Sigmoid colon (tissue), 3 donors: ENCODE measurements around the gene FRS3.

Experiments used
- POLR2A ChIP-seq, 2 donors: fragments of 450-650 bp; IDR thresholded peaks; one replicate each; pipeline ENCODE4 v1.6.1; 2016; ENCODE audit warnings: antibody characterized with exemption in 2 of 2, mild to moderate bottlenecking in 2 of 2, moderate library complexity in 2 of 2
- TF ChIP-seq, protein P1 (sequence below), 4 experiments: fragments of 450-650 bp in 3 of 4; fragments of 200-600 bp in 1 of 4; IDR thresholded peaks; one replicate each; pipeline ENCODE4 v1.5.1; 2016 to 2019; ENCODE audit warnings: antibody characterized with exemption in 4 of 4, mild to moderate bottlenecking in 3 of 4, moderate library complexity in 2 of 4

DNA sequence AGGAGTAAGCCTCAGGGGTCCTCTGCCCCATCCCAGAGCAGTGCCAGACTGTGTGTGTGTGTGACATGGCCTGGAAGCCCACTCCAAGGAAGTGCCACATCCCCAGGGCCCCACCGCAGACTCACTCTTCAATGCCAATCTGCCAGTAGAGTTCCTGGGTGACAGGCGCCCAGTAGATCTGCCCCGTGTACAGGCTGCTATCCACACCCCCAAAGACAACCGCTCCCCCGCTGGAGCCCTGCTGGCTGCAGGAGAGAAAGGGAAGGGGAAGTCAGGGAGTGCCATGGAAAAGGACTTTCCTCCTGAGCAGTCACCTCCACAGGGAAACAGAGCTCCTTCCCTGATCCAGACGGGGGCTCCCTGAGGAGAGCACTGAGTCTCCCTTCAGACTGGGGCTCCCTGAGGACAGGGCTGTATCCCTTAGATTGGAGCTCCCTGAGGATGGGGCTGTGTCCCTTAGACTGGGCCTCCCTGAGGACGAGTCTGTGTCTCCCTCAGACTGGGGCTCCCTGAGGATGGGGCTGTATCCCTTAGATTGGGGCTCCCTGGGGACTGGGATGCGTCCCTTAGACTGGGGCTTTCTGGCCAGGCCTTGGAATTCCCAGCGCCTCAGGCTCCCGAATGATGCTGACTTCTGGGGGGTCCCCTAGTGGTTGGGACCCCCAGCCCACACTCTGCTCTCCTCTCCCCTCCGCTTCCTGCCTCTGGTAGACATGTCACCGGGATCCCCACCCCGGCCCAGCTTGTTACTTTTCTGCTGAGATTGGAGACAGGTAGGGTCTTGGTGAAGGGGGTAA is 39.1 kb downstream of the FRS3 start:
- TF ChIP-seq, protein P1, sequence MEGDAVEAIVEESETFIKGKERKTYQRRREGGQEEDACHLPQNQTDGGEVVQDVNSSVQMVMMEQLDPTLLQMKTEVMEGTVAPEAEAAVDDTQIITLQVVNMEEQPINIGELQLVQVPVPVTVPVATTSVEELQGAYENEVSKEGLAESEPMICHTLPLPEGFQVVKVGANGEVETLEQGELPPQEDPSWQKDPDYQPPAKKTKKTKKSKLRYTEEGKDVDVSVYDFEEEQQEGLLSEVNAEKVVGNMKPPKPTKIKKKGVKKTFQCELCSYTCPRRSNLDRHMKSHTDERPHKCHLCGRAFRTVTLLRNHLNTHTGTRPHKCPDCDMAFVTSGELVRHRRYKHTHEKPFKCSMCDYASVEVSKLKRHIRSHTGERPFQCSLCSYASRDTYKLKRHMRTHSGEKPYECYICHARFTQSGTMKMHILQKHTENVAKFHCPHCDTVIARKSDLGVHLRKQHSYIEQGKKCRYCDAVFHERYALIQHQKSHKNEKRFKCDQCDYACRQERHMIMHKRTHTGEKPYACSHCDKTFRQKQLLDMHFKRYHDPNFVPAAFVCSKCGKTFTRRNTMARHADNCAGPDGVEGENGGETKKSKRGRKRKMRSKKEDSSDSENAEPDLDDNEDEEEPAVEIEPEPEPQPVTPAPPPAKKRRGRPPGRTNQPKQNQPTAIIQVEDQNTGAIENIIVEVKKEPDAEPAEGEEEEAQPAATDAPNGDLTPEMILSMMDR (IDR thresholded peaks at IDR 0.05), result no peak
- TF ChIP-seq POLR2A (IDR thresholded peaks at IDR 0.05), result no peak
